Astrocyte (in vitro differentiated cells and primary cell): ENCODE data around the gene UBR4.

Source experiments
- EZH2 ChIP-seq: IDR thresholded peaks from 2 replicates; pipeline ENCODE4 v1.6.1; 2012; ENCODE audit warnings: mild to moderate bottlenecking, low read length, inconsistent platforms; ENCODE audit not compliant: insufficient read depth
- TF ChIP-seq, protein P1 (sequence below): IDR thresholded peaks from 2 replicates; pipeline ENCODE4 v1.5.1; 2011; ENCODE audit warnings: low read depth, mild to moderate bottlenecking, inconsistent platforms, low read length, moderate library complexity; ENCODE audit not compliant: insufficient read depth

DNA sequence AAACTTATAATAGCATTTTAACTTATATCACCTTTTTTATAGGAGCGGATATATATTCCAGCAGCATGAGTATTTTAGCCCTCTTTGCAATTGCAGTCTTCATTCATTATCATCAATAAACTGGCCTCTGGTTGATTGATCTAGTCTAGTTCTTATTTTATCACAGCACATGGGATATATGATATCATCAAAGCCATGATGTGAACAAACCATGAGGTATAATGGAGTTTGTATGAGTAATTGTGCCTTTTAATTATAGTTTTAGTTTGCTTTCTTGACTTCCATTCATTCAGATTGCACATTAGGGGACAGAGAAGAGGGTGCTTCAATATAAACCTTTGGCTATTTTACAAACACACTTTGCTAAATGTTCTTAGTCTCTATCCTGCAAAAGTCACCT lies 3.5 kb upstream of the UBR4 start:
- TF ChIP-seq, protein P1, sequence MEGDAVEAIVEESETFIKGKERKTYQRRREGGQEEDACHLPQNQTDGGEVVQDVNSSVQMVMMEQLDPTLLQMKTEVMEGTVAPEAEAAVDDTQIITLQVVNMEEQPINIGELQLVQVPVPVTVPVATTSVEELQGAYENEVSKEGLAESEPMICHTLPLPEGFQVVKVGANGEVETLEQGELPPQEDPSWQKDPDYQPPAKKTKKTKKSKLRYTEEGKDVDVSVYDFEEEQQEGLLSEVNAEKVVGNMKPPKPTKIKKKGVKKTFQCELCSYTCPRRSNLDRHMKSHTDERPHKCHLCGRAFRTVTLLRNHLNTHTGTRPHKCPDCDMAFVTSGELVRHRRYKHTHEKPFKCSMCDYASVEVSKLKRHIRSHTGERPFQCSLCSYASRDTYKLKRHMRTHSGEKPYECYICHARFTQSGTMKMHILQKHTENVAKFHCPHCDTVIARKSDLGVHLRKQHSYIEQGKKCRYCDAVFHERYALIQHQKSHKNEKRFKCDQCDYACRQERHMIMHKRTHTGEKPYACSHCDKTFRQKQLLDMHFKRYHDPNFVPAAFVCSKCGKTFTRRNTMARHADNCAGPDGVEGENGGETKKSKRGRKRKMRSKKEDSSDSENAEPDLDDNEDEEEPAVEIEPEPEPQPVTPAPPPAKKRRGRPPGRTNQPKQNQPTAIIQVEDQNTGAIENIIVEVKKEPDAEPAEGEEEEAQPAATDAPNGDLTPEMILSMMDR = no peak
- TF ChIP-seq EZH2 = no peak
